HEK293 (cell line): ENCODE data around the gene CDX2.

Experiments used
- KLF7 ChIP-seq: fragments of 450-650 bp; formaldehyde crosslinking; IDR thresholded peaks from 2 replicates; pipeline ENCODE4 v1.5.1; 2016; ENCODE audit warnings: missing biosample characterization, missing genetic modification characterization, borderline replicate concordance
- PRDM1 ChIP-seq: fragments of 450-650 bp; formaldehyde crosslinking; IDR thresholded peaks from 2 replicates; pipeline ENCODE4; 2016; ENCODE audit warnings: missing biosample characterization, missing genetic modification characterization
- SCRT1 ChIP-seq: fragments of 450-650 bp; formaldehyde crosslinking; IDR thresholded peaks from 2 replicates; pipeline ENCODE4 v1.5.1; 2016; ENCODE audit warnings: missing biosample characterization, missing genetic modification characterization, borderline replicate concordance
- SETDB1 ChIP-seq: IDR thresholded peaks from one replicate; pipeline ENCODE4 v1.6.1; 2017; ENCODE audit warnings: mild to moderate bottlenecking, low read length, moderate library complexity, mixed read lengths; ENCODE audit not compliant: insufficient read length
- SP2 ChIP-seq: fragments of 450-650 bp; formaldehyde crosslinking; IDR thresholded peaks from 2 replicates; pipeline ENCODE4 v1.5.1; 2016; ENCODE audit warnings: missing biosample characterization, missing genetic modification characterization
- ZNF10 ChIP-seq: fragments of 450-650 bp; formaldehyde crosslinking; IDR thresholded peaks from 2 replicates; pipeline ENCODE4 v1.5.1; 2017; ENCODE audit warnings: missing biosample characterization, missing genetic modification characterization
- ZNF266 ChIP-seq: fragments of 450-650 bp; formaldehyde crosslinking; IDR thresholded peaks from 2 replicates; pipeline ENCODE4 v1.5.1; 2016; ENCODE audit warnings: missing biosample characterization, missing genetic modification characterization, low read depth
- ZNF350 ChIP-seq: fragments of 450-650 bp; formaldehyde crosslinking; IDR thresholded peaks from 2 replicates; pipeline ENCODE4 v1.5.0; 2017; ENCODE audit warnings: missing biosample characterization, mild to moderate bottlenecking, missing genetic modification characterization
- ZNF510 ChIP-seq: fragments of 450-650 bp; formaldehyde crosslinking; IDR thresholded peaks from 2 replicates; pipeline ENCODE4 v1.5.1; 2018; ENCODE audit warnings: mild to moderate bottlenecking, missing genetic modification characterization, missing biosample characterization; ENCODE audit not compliant: insufficient replicate concordance
- ZNF529 ChIP-seq: fragments of 450-650 bp; formaldehyde crosslinking; IDR thresholded peaks from 2 replicates; pipeline ENCODE4 v1.5.1; 2017; ENCODE audit warnings: missing genetic modification characterization, missing biosample characterization; ENCODE audit not compliant: insufficient replicate concordance
- ZNF596 ChIP-seq: fragments of 450-650 bp; IDR thresholded peaks from 2 replicates; pipeline ENCODE4 v1.5.0; 2018; ENCODE audit warnings: missing biosample characterization, mild to moderate bottlenecking, missing genetic modification characterization, moderate library complexity
- ZNF629 ChIP-seq: fragments of 450-650 bp; formaldehyde crosslinking; IDR thresholded peaks from 2 replicates; pipeline ENCODE4 v1.5.1; 2017; ENCODE audit warnings: missing biosample characterization, missing genetic modification characterization
- TF ChIP-seq, protein P1 (sequence below): fragments of 450-650 bp; formaldehyde crosslinking; IDR thresholded peaks from 2 replicates; pipeline ENCODE4 v1.5.1; 2017; ENCODE audit warnings: missing biosample characterization, missing genetic modification characterization
- TF ChIP-seq, protein P2 (sequence below): fragments of 450-650 bp; formaldehyde crosslinking; IDR thresholded peaks from 2 replicates; pipeline ENCODE4 v1.5.1; 2017; ENCODE audit warnings: missing biosample characterization, missing genetic modification characterization
- TF ChIP-seq, protein P3 (sequence below): fragments of 450-650 bp; formaldehyde crosslinking; conservative IDR thresholded peaks from 2 replicates; pipeline ENCODE4 v1.5.1; 2016; ENCODE audit warnings: low read depth, missing biosample characterization, missing genetic modification characterization
- TF ChIP-seq, protein P4 (sequence below): fragments of 450-650 bp; formaldehyde crosslinking; IDR thresholded peaks from 2 replicates; pipeline ENCODE4 v1.5.1; 2016; ENCODE audit warnings: missing biosample characterization, missing genetic modification characterization
- TF ChIP-seq, protein P5 (sequence below): fragments of 450-650 bp; formaldehyde crosslinking; IDR thresholded peaks from 2 replicates; pipeline ENCODE4 v1.5.1; 2016; ENCODE audit warnings: missing biosample characterization, missing genetic modification characterization
- TF ChIP-seq, protein P6 (sequence below): fragments of 450-650 bp; IDR thresholded peaks from 2 replicates; pipeline ENCODE4 v1.5.1; 2018; ENCODE audit warnings: missing biosample characterization, mild to moderate bottlenecking, missing genetic modification characterization

Gene CDX2

DNA sequence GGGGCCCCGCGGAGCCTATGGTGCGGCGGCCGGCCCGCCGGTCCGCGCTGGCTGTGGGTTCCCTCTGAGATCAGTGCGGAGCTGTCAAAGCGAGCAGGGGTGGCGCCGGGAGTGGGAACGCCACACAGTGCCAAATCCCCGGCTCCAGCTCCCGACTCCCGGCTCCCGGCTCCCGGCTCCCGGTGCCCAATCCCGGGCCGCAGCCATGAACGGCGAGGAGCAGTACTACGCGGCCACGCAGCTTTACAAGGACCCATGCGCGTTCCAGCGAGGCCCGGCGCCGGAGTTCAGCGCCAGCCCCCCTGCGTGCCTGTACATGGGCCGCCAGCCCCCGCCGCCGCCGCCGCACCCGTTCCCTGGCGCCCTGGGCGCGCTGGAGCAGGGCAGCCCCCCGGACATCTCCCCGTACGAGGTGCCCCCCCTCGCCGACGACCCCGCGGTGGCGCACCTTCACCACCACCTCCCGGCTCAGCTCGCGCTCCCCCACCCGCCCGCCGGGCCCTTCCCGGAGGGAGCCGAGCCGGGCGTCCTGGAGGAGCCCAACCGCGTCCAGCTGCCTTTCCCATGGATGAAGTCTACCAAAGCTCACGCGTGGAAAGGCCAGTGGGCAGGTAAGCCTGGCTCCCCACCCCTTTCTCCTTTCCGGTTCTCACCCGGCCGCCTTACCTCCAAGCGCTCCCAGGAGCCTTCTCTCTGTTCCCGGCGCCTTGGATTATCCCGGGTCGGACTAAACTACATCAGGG is 49.0 kb downstream of the CDX2 start, which contains the start of gene PDX1 (continued):
- TF ChIP-seq, protein P1, sequence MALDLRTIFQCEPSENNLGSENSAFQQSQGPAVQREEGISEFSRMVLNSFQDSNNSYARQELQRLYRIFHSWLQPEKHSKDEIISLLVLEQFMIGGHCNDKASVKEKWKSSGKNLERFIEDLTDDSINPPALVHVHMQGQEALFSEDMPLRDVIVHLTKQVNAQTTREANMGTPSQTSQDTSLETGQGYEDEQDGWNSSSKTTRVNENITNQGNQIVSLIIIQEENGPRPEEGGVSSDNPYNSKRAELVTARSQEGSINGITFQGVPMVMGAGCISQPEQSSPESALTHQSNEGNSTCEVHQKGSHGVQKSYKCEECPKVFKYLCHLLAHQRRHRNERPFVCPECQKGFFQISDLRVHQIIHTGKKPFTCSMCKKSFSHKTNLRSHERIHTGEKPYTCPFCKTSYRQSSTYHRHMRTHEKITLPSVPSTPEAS (tag by site-specific recombination): no peak
- TF ChIP-seq PRDM1 (tag by site-specific recombination) (no peak), ZNF629 (tag by site-specific recombination) (no peak), SCRT1 (tag by site-specific recombination) (no peak), ZNF596 (tag by site-specific recombination) (no peak), ZNF266 (tag by site-specific recombination) (no peak), SETDB1 (no peak), ZNF350 (tag by site-specific recombination) (no peak), ZNF529 (tag by site-specific recombination) (no peak), ZNF510 (tag by site-specific recombination) (no peak), ZNF10 (tag by site-specific recombination) (no peak), KLF7 (no peak), SP2 (tag by site-specific recombination) (peak; percentile 62; the same call in 1 of the 2 replicates)
- TF ChIP-seq, protein P2, sequence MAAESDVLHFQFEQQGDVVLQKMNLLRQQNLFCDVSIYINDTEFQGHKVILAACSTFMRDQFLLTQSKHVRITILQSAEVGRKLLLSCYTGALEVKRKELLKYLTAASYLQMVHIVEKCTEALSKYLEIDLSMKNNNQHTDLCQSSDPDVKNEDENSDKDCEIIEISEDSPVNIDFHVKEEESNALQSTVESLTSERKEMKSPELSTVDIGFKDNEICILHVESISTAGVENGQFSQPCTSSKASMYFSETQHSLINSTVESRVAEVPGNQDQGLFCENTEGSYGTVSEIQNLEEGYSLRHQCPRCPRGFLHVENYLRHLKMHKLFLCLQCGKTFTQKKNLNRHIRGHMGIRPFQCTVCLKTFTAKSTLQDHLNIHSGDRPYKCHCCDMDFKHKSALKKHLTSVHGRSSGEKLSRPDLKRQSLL (tag by site-specific recombination): peak; percentile 93
- TF ChIP-seq, protein P3, sequence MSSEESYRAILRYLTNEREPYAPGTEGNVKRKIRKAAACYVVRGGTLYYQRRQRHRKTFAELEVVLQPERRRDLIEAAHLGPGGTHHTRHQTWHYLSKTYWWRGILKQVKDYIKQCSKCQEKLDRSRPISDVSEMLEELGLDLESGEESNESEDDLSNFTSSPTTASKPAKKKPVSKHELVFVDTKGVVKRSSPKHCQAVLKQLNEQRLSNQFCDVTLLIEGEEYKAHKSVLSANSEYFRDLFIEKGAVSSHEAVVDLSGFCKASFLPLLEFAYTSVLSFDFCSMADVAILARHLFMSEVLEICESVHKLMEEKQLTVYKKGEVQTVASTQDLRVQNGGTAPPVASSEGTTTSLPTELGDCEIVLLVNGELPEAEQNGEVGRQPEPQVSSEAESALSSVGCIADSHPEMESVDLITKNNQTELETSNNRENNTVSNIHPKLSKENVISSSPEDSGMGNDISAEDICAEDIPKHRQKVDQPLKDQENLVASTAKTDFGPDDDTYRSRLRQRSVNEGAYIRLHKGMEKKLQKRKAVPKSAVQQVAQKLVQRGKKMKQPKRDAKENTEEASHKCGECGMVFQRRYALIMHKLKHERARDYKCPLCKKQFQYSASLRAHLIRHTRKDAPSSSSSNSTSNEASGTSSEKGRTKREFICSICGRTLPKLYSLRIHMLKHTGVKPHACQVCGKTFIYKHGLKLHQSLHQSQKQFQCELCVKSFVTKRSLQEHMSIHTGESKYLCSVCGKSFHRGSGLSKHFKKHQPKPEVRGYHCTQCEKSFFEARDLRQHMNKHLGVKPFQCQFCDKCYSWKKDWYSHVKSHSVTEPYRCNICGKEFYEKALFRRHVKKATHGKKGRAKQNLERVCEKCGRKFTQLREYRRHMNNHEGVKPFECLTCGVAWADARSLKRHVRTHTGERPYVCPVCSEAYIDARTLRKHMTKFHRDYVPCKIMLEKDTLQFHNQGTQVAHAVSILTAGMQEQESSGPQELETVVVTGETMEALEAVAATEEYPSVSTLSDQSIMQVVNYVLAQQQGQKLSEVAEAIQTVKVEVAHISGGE: no peak
- TF ChIP-seq, protein P4, sequence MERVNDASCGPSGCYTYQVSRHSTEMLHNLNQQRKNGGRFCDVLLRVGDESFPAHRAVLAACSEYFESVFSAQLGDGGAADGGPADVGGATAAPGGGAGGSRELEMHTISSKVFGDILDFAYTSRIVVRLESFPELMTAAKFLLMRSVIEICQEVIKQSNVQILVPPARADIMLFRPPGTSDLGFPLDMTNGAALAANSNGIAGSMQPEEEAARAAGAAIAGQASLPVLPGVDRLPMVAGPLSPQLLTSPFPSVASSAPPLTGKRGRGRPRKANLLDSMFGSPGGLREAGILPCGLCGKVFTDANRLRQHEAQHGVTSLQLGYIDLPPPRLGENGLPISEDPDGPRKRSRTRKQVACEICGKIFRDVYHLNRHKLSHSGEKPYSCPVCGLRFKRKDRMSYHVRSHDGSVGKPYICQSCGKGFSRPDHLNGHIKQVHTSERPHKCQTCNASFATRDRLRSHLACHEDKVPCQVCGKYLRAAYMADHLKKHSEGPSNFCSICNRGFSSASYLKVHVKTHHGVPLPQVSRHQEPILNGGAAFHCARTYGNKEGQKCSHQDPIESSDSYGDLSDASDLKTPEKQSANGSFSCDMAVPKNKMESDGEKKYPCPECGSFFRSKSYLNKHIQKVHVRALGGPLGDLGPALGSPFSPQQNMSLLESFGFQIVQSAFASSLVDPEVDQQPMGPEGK: 0 out of 2 replicates have a peak, but pooled peaks have one; percentile 34
- TF ChIP-seq, protein P5, sequence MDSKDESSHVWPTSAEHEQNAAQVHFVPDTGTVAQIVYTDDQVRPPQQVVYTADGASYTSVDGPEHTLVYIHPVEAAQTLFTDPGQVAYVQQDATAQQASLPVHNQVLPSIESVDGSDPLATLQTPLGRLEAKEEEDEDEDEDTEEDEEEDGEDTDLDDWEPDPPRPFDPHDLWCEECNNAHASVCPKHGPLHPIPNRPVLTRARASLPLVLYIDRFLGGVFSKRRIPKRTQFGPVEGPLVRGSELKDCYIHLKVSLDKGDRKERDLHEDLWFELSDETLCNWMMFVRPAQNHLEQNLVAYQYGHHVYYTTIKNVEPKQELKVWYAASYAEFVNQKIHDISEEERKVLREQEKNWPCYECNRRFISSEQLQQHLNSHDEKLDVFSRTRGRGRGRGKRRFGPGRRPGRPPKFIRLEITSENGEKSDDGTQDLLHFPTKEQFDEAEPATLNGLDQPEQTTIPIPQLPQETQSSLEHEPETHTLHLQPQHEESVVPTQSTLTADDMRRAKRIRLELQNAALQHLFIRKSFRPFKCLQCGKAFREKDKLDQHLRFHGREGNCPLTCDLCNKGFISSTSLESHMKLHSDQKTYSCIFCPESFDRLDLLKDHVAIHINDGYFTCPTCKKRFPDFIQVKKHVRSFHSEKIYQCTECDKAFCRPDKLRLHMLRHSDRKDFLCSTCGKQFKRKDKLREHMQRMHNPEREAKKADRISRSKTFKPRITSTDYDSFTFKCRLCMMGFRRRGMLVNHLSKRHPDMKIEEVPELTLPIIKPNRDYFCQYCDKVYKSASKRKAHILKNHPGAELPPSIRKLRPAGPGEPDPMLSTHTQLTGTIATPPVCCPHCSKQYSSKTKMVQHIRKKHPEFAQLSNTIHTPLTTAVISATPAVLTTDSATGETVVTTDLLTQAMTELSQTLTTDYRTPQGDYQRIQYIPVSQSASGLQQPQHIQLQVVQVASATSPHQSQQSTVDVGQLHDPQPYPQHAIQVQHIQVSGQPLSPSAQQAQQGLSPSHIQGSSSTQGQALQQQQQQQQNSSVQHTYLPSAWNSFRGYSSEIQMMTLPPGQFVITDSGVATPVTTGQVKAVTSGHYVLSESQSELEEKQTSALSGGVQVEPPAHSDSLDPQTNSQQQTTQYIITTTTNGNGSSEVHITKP (tag by site-specific recombination): peak; percentile 82
- TF ChIP-seq, protein P6, sequence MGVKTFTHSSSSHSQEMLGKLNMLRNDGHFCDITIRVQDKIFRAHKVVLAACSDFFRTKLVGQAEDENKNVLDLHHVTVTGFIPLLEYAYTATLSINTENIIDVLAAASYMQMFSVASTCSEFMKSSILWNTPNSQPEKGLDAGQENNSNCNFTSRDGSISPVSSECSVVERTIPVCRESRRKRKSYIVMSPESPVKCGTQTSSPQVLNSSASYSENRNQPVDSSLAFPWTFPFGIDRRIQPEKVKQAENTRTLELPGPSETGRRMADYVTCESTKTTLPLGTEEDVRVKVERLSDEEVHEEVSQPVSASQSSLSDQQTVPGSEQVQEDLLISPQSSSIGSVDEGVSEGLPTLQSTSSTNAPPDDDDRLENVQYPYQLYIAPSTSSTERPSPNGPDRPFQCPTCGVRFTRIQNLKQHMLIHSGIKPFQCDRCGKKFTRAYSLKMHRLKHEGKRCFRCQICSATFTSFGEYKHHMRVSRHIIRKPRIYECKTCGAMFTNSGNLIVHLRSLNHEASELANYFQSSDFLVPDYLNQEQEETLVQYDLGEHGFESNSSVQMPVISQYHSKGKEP (tag by site-specific recombination): no peak
- TF ChIP-seq, all 188 proteins: peak for 13
